ENCODE data around the gene CARM1.
"Not testable (repeated sequence)": the region's sequence is repeated elsewhere in the genome, so short reads cannot be mapped to it uniquely, and the experiment has no call there.

CARM1 gene

GRCh38 chr19:10935371-10936059, 64.2 kb downstream of the CARM1 start:
- no peak for DNase-seq

- peak; percentile 76 to 83 for DNase-seq
These were observed 65.3 kb downstream of the CARM1 start for GRCh38 chr19:10936661-10937084.

- not testable (repeated sequence) for DNase-seq
These were observed 70.3 kb downstream of the CARM1 start for GRCh38 chr19:10941649-10942048.

- not testable (repeated sequence) for DNase-seq
These were observed 72.1 kb downstream of the CARM1 start for GRCh38 chr19:10943412-10943811.

GRCh38 chr19:10945264-10945663, 73.9 kb downstream of the CARM1 start:
- no peak for DNase-seq

GRCh38 chr19:10946958-10947657, 75.8 kb downstream of the CARM1 start:
- DNase-seq, result no peak

GRCh38 chr19:10952809-10953208, 81.5 kb downstream of the CARM1 start:
- DNase-seq, result no peak

GRCh38 chr19:10959277-10959968, 88.1 kb downstream of the CARM1 start:
- DNase-seq, result not testable (repeated sequence)

GRCh38 chr19:10960314-10961072, 89.1 kb downstream of the CARM1 start, which contains the start of gene SMARCA4:
Gene SMARCA4 (plus strand): TSS chr19:10961030. CDS start chr19:10984152, 23,122 bp downstream.
- DNase-seq, result peak; percentile 95 to 96

GRCh38 chr19:10961073-10961860, 89.9 kb downstream of the CARM1 start:
- DNase-seq, result peak in 1 of 2 experiments; percentile 20

GRCh38 chr19:10962863-10963262, 91.5 kb downstream of the CARM1 start:
- DNase-seq, result no peak

GRCh38 chr19:10963865-10964264, 92.5 kb downstream of the CARM1 start:
- DNase-seq, result no peak

GRCh38 chr19:10964903-10965302, 93.5 kb downstream of the CARM1 start:
- DNase-seq, result no peak

GRCh38 chr19:10965398-10965797, 94.0 kb downstream of the CARM1 start:
- no peak for DNase-seq

- no peak for DNase-seq
These were observed 95.5 kb downstream of the CARM1 start for GRCh38 chr19:10966809-10967208.

GRCh38 chr19:10968527-10969135, 97.3 kb downstream of the CARM1 start:
- peak in 1 of 2 experiments; percentile 7 for DNase-seq

GRCh38 chr19:10971107-10971726, 99.9 kb downstream of the CARM1 start:
- no peak for DNase-seq

All from NCI-H2081 (cell line).